SU-DHL-6 (cell line): ENCODE results near the gene TBL1X.
"Not testable (repeated sequence)": the region's sequence is repeated elsewhere in the genome, so short reads cannot be mapped to it uniquely, and the experiment has no call there.

ENCODE experiments used
- CTCF ChIP-seq: fragments of 200-600 bp; sonication (generic); IDR thresholded peaks from one replicate; pipeline ENCODE4 v1.5.1; 2017; ENCODE audit warnings: antibody characterized with exemption, mild to moderate bottlenecking, low read length, moderate library complexity; ENCODE audit not compliant: insufficient read depth, poor library complexity, severe bottlenecking
- EZH2phosphoT487 ChIP-seq: fragments of 200-600 bp; sonication (generic), shearing (Covaris generic); conservative IDR thresholded peaks from 2 replicates; pipeline ENCODE4 v1.6.1; 2018; ENCODE audit warnings: mild to moderate bottlenecking, antibody characterized with exemption, low read length, moderate library complexity, mixed read lengths

- not testable (repeated sequence) for TF ChIP-seq CTCF, EZH2phosphoT487
Observed at GRCh38 chrX:9475417-9475816, 10.6 kb downstream of the TBL1X start.
